HCT116 (cell line): ENCODE measurements around the gene BNC1. TPM values are rescaled to one million over a fixed set of nuclear protein-coding genes. Genes with fewer than 3 reads are reported as not detected.

Experiments
- ATAC-seq: fragments of 200-7000 bp; cut with Tn5 transposase; 2 replicates; pipeline ENCODE4 v1.9.1; 2020; ENCODE audit warnings: mild to moderate bottlenecking, moderate library complexity
- BruUV-seq: library from RNA; stranded (reverse); fragments of 400-500 nt; replicated peaks from 2 replicates; lab custom pipeline; 2021; lab: Mats Ljungman, UMichigan
- CTCF ChIA-PET: fragments of 300-600 bp; sonication (Branson Sonifier 250); formaldehyde crosslinking; loops from one replicate; lab custom pipeline; 2021; ENCODE audit warnings: antibody characterized with exemption; lab: Charles Lee
- POLR2A ChIA-PET: fragments of 300-600, 350-600 bp; sonication (Branson Sonifier 250); formaldehyde crosslinking; loops from one replicate; lab custom pipeline; 2021; ENCODE audit warnings: antibody characterized with exemption; lab: Charles Lee
- RAD21 ChIA-PET, 2 experiments: fragments of 300-600 bp; sonication (Branson Sonifier 250); formaldehyde crosslinking; loops; one replicate each; lab custom pipeline; 2023; ENCODE audit warnings: low total read pairs in 2 of 2; ENCODE audit not compliant: uncharacterized antibody in 2 of 2, unreplicated experiment in 2 of 2, low non-redundant PET in 1 of 2; lab: Charles Lee
- DNase-seq: peaks from one replicate; pipeline ENCODE4 v3.0.0-alpha.2; 2010; ENCODE audit warnings: low read depth, low spot score
- H2AFZ ChIP-seq: fragments of 200-600 bp; shearing (Covaris generic), sonication (generic); 2 replicates; pipeline ENCODE4 v1.6.1; 2017; ENCODE audit warnings: low read depth, mixed run types, mixed read lengths, antibody characterized with exemption, low read length; ENCODE audit not compliant: poor library complexity, severe bottlenecking
- H3K27ac ChIP-seq: 2 replicates; pipeline ENCODE4 v1.5.1; 2012; ENCODE audit warnings: low read depth, low read length
- H3K27me3 ChIP-seq: fragments of 200-600 bp; sonication (generic); 2 replicates; pipeline ENCODE4 v1.6.1; 2016; ENCODE audit warnings: mixed run types, low read length, mixed read lengths; ENCODE audit not compliant: insufficient read depth
- H3K36me3 ChIP-seq, 2 experiments: fragments of 200-500 bp in 1 of 2; fragments of 200-600 bp in 1 of 2; sonication (Bioruptor generic) in 1 of 2; sonication (generic) in 1 of 2; 2 replicates each; pipeline versions ENCODE4 v1.5.1 to v1.6.1; 2014 to 2016; ENCODE audit warnings: low read length in 2 of 2, inconsistent platforms in 1 of 2, mixed read lengths in 1 of 2, mixed run types in 1 of 2; ENCODE audit not compliant: insufficient read depth in 2 of 2, control insufficient read depth in 1 of 2
- H3K4me1 ChIP-seq, 2 experiments: fragments of 200-600 bp in 1 of 2; sonication (generic) in 1 of 2; 2 replicates each; pipeline versions ENCODE4 v1.5.1 to v1.6.1; 2012 to 2017; ENCODE audit warnings: low read length in 2 of 2, inconsistent platforms in 1 of 2, mild to moderate bottlenecking in 1 of 2, mixed read lengths in 1 of 2, mixed run types in 1 of 2, moderate library complexity in 1 of 2; ENCODE audit not compliant: insufficient read depth in 2 of 2, control insufficient read depth in 1 of 2
- H3K4me2 ChIP-seq: fragments of 200-600 bp; sonication (generic); 2 replicates; pipeline ENCODE4 v1.6.1; 2017; ENCODE audit warnings: mixed run types, low read length, mixed read lengths
- H3K4me3 ChIP-seq, 2 experiments: fragments of 200-600 bp in 1 of 2; sonication (generic) in 1 of 2; replicated peaks in 1 of 2; 2 replicates each; pipeline ENCODE4 v1.5.1; 2011 to 2016; ENCODE audit warnings: low read length in 2 of 2, control low read depth in 1 of 2, low read depth in 1 of 2, mild to moderate bottlenecking in 1 of 2, mixed read lengths in 1 of 2, mixed run types in 1 of 2
- H3K79me2 ChIP-seq: fragments of 200-600 bp; sonication (generic); 2 replicates; pipeline ENCODE4 v1.6.1; 2017; ENCODE audit warnings: mild to moderate bottlenecking, mixed run types, low read length, moderate library complexity, mixed read lengths; ENCODE audit not compliant: insufficient read depth
- H3K9ac ChIP-seq: fragments of 200-600 bp; sonication (generic); 2 replicates; pipeline ENCODE4 v1.6.1; 2016; ENCODE audit warnings: low read length, mixed read lengths
- H3K9me2 ChIP-seq: fragments of 200-600 bp; sonication (generic), shearing (Covaris generic); 2 replicates; pipeline ENCODE4 v1.6.1; 2017; ENCODE audit warnings: mixed run types, mild to moderate bottlenecking, moderate library complexity; ENCODE audit not compliant: insufficient read depth
- H3K9me3 ChIP-seq, 2 experiments: fragments of 200-500 bp in 1 of 2; fragments of 200-600 bp in 1 of 2; sonication (Bioruptor generic) in 1 of 2; sonication (generic) in 1 of 2; 2 replicates each; pipeline ENCODE4 v1.6.1; 2014 to 2017; ENCODE audit warnings: low read length in 2 of 2, mixed read lengths in 2 of 2, inconsistent platforms in 1 of 2, low read depth in 1 of 2, mild to moderate bottlenecking in 1 of 2, mixed run types in 1 of 2, moderate library complexity in 1 of 2; ENCODE audit not compliant: control insufficient read depth in 1 of 2, insufficient read depth in 1 of 2
- H4K20me1 ChIP-seq: fragments of 200-600 bp; sonication (generic), shearing (Covaris generic); 2 replicates; pipeline ENCODE4 v1.6.1; 2017; ENCODE audit warnings: mixed run types, mild to moderate bottlenecking, moderate library complexity; ENCODE audit not compliant: insufficient read depth
- ATF3 ChIP-seq: IDR thresholded peaks from 2 replicates; pipeline ENCODE4 v1.6.1; 2012
- CEBPB ChIP-seq: IDR thresholded peaks from 2 replicates; pipeline ENCODE4 v1.6.1; 2012; ENCODE audit warnings: low read depth
- FOSL1 ChIP-seq: IDR thresholded peaks from 2 replicates; pipeline ENCODE4 v1.6.1; 2012; ENCODE audit warnings: low read depth
- JUND ChIP-seq: IDR thresholded peaks from 2 replicates; pipeline ENCODE4 v1.6.1; 2012
- POLR2A ChIP-seq: IDR thresholded peaks from 2 replicates; pipeline ENCODE4 v1.7.0; 2011; ENCODE audit warnings: borderline replicate concordance; ENCODE audit not compliant: insufficient read depth, insufficient read length; ENCODE audit errors: extremely low read depth
- POLR2AphosphoS5 ChIP-seq: IDR thresholded peaks from 2 replicates; pipeline ENCODE4 v1.6.1; 2011; ENCODE audit warnings: mild to moderate bottlenecking, low read depth, low read length, moderate library complexity
- RAD21 ChIP-seq: IDR thresholded peaks from 2 replicates; pipeline ENCODE4 v1.6.1; 2012; ENCODE audit warnings: low read depth, mild to moderate bottlenecking
- SIN3A ChIP-seq: IDR thresholded peaks from 2 replicates; pipeline ENCODE4 v1.6.1; 2012; ENCODE audit warnings: low read depth
- SP1 ChIP-seq: IDR thresholded peaks from 2 replicates; pipeline ENCODE4 v1.6.1; 2012; ENCODE audit warnings: low read depth
- SRF ChIP-seq: IDR thresholded peaks from 2 replicates; pipeline ENCODE4 v1.6.1; 2012; ENCODE audit warnings: low read depth
- YY1 ChIP-seq: IDR thresholded peaks from 2 replicates; pipeline ENCODE4 v1.6.1; 2011; ENCODE audit warnings: low read length, low read depth, moderate library complexity, mild to moderate bottlenecking; ENCODE audit not compliant: insufficient replicate concordance; ENCODE audit errors: extremely low read depth
- ZFX ChIP-seq: fragments of 450-650 bp; IDR thresholded peaks from 2 replicates; pipeline ENCODE4 v1.6.1; 2017
- ZNF274 ChIP-seq: fragments of 200-500 bp; sonication (Bioruptor generic); IDR thresholded peaks from 2 replicates; pipeline ENCODE4 v1.6.1; 2014; ENCODE audit warnings: mild to moderate bottlenecking, low read depth, low read length, inconsistent platforms
- intact Hi-C: fragments of 100-400 bp; cut with micrococcal nuclease; formaldehyde crosslinking; loops from 2 replicates; pipeline ENCODE4 v1.10.0; 2022
- total RNA-seq: library from RNA; stranded (reverse); gene quantifications from one replicate; pipeline ENCODE4 v1.2.1, GENCODE V29; 2021; ENCODE audit not compliant: unreplicated experiment
- TF ChIP-seq, protein P1 (sequence below): IDR thresholded peaks from 2 replicates; pipeline ENCODE4 v1.6.1; 2012; ENCODE audit warnings: low read depth

Gene BNC1
- total RNA-seq, 1 experiment from 2014 or later = not detected

- peak overlapping the region; percentile 19 for H2AFZ ChIP-seq
- peak overlapping the region; percentile 71 for H3K4me2 ChIP-seq
- no peak overlapping the region for H3K4me3 ChIP-seq
- DNase-seq = no peak
- TF ChIP-seq POLR2A (no peak), SP1 (0 out of 2 replicates have a peak, but pooled peaks have one; percentile 19), YY1 (no peak), SIN3A (no peak), JUND (peak; percentile 20; the same call in 1 of the 2 replicates), FOSL1 (peak; percentile 31; the same call in 1 of the 2 replicates), POLR2AphosphoS5 (no peak)
- H3K79me2 ChIP-seq = no peaks in the 10 kb centered on the region
- CTCF ChIA-PET = interaction anchor here (1.5 kb wide), 1 partner anchor 37 kb away, joined by 4 read pairs; no protein-coding TSS in a partner anchor
- POLR2A ChIA-PET = no interaction called here
- no peaks in the 10 kb centered on the region for H3K27me3 ChIP-seq
- BruUV-seq = no TSS peak
- H3K9me2 ChIP-seq = no peaks in the 10 kb centered on the region
- intact Hi-C loops = no loop called here
- no peak overlapping the region for H3K27ac ChIP-seq
- H3K9me3 ChIP-seq = no peaks in the 10 kb centered on the region
- peaks cover 15 to 41% of the 10 kb centered on the region in 2 experiments for H3K4me1 ChIP-seq
- RAD21 ChIA-PET = no interaction called here
- H3K36me3 ChIP-seq = no peaks in the 10 kb centered on the region
- ATAC-seq = peak; percentile 75
- no peak overlapping the region for H3K9ac ChIP-seq
- no peaks in the 10 kb centered on the region for H4K20me1 ChIP-seq
These were observed 1.6 kb upstream of the BNC1 start for GRCh38 chr15:83285979-83286553.

- Histone ChIP-seq H3K27me3 (no peaks in the 10 kb centered on the region), H3K4me3 (no peak overlapping the region), H3K4me2 (peak overlapping the region; percentile 71), H2AFZ (no peak overlapping the region), H3K4me1 (peaks cover 15 to 41% of the 10 kb centered on the region in 2 experiments), H3K79me2 (no peaks in the 10 kb centered on the region), H3K9me3 (no peaks in the 10 kb centered on the region), H3K9ac (no peak overlapping the region), H3K9me2 (no peaks in the 10 kb centered on the region), H4K20me1 (no peaks in the 10 kb centered on the region), H3K27ac (no peak overlapping the region), H3K36me3 (no peaks in the 10 kb centered on the region)
- CTCF ChIA-PET = interaction anchor here (1.5 kb wide), 1 partner anchor 37 kb away, joined by 4 read pairs; no protein-coding TSS in a partner anchor
- no peak for DNase-seq
- intact Hi-C loops = no loop called here
- POLR2A ChIA-PET = no interaction called here
- 0 out of 2 replicates have a peak, but pooled peaks have one; percentile 5 for ATAC-seq
- RAD21 ChIA-PET = no interaction called here
- BruUV-seq = no TSS peak
- no peak for TF ChIP-seq RAD21
- TF ChIP-seq SIN3A = no peak
- TF ChIP-seq SRF = no peak
- no peak for TF ChIP-seq CEBPB
- TF ChIP-seq ATF3 = no peak
- TF ChIP-seq, protein P1, sequence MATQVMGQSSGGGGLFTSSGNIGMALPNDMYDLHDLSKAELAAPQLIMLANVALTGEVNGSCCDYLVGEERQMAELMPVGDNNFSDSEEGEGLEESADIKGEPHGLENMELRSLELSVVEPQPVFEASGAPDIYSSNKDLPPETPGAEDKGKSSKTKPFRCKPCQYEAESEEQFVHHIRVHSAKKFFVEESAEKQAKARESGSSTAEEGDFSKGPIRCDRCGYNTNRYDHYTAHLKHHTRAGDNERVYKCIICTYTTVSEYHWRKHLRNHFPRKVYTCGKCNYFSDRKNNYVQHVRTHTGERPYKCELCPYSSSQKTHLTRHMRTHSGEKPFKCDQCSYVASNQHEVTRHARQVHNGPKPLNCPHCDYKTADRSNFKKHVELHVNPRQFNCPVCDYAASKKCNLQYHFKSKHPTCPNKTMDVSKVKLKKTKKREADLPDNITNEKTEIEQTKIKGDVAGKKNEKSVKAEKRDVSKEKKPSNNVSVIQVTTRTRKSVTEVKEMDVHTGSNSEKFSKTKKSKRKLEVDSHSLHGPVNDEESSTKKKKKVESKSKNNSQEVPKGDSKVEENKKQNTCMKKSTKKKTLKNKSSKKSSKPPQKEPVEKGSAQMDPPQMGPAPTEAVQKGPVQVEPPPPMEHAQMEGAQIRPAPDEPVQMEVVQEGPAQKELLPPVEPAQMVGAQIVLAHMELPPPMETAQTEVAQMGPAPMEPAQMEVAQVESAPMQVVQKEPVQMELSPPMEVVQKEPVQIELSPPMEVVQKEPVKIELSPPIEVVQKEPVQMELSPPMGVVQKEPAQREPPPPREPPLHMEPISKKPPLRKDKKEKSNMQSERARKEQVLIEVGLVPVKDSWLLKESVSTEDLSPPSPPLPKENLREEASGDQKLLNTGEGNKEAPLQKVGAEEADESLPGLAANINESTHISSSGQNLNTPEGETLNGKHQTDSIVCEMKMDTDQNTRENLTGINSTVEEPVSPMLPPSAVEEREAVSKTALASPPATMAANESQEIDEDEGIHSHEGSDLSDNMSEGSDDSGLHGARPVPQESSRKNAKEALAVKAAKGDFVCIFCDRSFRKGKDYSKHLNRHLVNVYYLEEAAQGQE = no peak
- TF ChIP-seq ZFX = no peak
- no peak for TF ChIP-seq JUND
- TF ChIP-seq POLR2AphosphoS5 = no peak
- no peak for TF ChIP-seq FOSL1
- no peak for TF ChIP-seq ZNF274
These were observed 967 bp upstream of the BNC1 start for GRCh38 chr15:83285284-83285978.
